ENCODE data around the gene LSM14A. TPM values are rescaled to one million over a fixed set of nuclear protein-coding genes. Genes with fewer than 3 reads are reported as not detected.

Gene LSM14A
- total RNA-seq, 4 donors from 2014 or later: 90.8 to 163 (median 111) TPM

DNA sequence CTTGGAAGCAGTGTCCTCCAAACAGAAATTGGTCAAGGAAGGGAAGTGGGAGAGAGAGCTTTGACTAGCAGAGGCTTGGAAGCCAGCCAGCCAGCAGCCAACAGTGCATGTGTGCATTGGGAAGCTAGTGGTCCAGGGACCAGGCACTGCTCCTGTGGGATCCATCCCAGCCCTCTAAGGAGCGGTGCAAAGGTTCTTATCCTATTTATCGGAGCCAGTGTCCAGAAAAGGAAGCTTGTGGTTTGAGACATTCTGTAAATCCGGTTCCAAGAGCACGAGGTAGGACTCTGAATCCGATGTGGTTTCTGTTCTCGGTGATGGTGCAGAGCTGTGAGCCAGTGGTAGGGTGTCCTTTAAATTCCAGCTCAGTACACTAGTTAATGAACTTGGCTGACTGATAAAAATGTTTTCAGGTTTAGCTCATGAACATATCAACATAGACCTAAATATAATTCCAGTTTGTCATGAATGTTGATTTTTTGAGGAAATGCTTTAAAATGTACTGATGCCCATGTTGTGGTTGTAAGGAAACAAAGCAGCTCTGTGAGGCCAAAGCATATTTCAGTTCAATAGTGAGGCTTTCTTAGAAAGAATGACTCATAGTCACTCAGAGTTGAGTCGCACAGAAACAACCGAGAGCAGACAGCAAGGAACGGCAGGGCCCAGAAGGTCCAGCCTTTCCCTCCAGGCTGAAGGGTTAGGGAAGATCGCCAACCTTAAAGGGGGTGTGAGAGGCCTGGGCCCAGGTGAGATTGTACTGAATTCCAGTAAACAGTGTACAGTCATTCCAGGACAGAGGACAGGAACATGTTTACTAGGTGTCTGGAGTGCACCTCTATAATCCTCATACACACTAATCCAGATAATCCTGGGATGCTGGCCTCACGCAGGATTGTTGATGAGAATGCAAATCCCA is 60.5 kb downstream of the LSM14A start:
- H3K4me3 ChIP-seq (ENCODE audit: low read depth, poor library complexity, severe bottlenecking): no peak overlapping the region
- DNase-seq (ENCODE audit: low spot score in 2 of 2): peak; percentile 39 to 89
- TF ChIP-seq POLR2A (IDR thresholded peaks at IDR 0.05): no peak
- TF ChIP-seq, protein P1, sequence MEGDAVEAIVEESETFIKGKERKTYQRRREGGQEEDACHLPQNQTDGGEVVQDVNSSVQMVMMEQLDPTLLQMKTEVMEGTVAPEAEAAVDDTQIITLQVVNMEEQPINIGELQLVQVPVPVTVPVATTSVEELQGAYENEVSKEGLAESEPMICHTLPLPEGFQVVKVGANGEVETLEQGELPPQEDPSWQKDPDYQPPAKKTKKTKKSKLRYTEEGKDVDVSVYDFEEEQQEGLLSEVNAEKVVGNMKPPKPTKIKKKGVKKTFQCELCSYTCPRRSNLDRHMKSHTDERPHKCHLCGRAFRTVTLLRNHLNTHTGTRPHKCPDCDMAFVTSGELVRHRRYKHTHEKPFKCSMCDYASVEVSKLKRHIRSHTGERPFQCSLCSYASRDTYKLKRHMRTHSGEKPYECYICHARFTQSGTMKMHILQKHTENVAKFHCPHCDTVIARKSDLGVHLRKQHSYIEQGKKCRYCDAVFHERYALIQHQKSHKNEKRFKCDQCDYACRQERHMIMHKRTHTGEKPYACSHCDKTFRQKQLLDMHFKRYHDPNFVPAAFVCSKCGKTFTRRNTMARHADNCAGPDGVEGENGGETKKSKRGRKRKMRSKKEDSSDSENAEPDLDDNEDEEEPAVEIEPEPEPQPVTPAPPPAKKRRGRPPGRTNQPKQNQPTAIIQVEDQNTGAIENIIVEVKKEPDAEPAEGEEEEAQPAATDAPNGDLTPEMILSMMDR (IDR thresholded peaks at IDR 0.05): no peak
- intact Hi-C loops (cut with DNase I; ENCODE audit: low total_unique reads): loop anchor here (10.0 kb wide), 1 partner anchor 102 kb away; no protein-coding TSS in a partner anchor
- 19 to 26% methylated on average over 11 of the region's 11 CpGs for WGBS, 2 donors

DNA sequence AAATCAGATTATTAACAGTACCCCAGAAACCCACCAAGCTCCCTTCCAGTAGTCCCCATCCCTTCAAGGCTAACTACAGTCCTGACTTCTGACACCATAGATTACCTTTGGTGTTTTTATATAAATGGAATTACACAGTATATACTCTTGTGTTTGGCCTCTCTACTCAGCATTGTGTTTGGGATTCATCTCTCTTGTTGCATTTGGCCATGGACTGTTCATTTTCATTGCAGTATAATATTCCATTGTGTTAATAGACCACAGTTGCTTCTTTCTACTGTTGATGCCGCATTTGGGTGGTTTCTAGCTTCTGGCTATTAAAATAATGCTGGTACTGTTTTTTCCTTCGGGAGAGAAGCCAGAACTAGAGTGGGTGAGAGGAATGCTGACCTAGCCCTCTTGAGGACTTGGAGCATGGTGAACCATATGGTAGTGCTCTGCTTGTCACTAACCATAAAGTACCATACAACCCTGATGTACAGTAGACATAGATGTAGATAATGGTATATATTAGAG is 63.2 kb downstream of the LSM14A start:
- intact Hi-C loops (cut with DNase I; ENCODE audit: low total_unique reads): loop anchor here (10.0 kb wide), 1 partner anchor 99 kb away; no protein-coding TSS in a partner anchor
- 72 to 83% methylated on average over 2 of the region's 2 CpGs for WGBS, 2 donors
- TF ChIP-seq, protein P1 (IDR thresholded peaks at IDR 0.05): no peak
- TF ChIP-seq POLR2A (IDR thresholded peaks at IDR 0.05): no peak
- no peak for DNase-seq (ENCODE audit: low spot score in 2 of 2)
- no peak overlapping the region for H3K4me3 ChIP-seq (ENCODE audit: low read depth, poor library complexity, severe bottlenecking)

DNA sequence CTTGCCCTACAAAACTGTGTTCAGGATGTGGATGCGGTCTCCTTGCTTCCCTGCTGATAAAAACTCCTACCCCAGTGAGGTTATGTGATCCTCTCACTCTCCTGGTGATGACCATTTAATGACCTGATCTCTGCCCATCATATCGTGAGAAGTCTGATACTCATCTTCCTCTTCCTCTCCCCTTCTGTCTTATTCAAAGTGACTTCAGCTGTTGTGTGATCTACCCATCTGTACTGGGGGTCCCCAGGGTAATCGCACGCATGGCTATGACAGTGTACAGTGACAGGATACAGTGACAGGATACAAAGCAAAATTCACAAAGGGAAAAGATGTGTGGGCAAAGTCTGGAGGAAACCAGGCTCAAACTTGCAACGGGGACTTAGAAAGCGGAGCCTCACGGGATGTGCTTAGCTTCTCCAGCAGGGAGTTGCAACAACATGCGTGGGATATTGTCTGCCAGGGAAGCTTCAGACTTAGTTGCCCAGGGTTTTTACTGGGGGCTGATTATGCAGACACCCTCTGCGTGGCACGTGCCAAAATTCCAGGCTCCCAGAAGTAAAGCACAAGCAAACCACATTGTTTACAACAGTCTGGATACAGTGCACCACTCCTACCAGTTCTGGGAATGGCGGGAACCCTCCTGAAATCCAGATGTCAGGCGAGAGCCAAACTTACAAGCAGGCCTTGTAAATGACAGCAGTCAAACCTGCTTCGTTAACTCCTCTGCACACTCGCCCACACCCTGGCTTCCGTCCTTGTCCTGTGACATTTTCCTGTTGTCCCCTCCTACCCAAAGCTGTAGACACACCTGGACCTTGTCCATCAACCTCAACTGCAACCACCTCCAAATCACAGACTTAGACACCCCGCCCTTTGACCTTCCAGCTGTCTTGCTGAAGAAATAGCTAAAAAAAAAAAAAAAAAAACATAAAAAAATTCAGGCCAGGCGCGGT is 64.0 kb downstream of the LSM14A start:
- intact Hi-C loops (cut with DNase I; ENCODE audit: low total_unique reads): loop anchor here (10.0 kb wide), 1 partner anchor 98 kb away; no protein-coding TSS in a partner anchor
- no peak overlapping the region for H3K4me3 ChIP-seq (ENCODE audit: low read depth, poor library complexity, severe bottlenecking)
- WGBS, 2 donors: 40 to 43% methylated on average over 17 to 18 of the region's 18 CpGs
- DNase-seq (ENCODE audit: low spot score in 2 of 2): peak; percentile 44 to 88
- TF ChIP-seq, protein P1 (IDR thresholded peaks at IDR 0.05): no peak
- no peak for TF ChIP-seq POLR2A (IDR thresholded peaks at IDR 0.05)

DNA sequence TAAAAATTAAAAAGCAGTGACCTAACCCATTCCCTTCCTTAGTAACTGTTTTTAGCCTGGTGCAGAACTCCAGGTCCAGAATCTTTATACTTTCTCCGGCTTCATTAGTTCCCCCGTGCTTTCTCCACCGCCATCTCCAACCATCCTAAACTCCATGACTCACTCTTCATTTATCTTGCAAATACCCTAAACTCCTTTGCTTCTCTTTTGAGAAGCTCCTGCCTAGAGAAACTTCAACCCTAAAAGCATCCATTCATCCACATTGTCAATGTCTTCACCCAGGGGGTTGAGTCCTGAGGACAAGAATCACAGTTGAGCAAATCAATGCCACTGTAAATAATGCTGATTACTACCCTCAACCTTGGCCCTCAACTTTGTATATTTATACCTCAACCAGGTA is 65.0 kb downstream of the LSM14A start:
- H3K4me3 ChIP-seq (ENCODE audit: low read depth, poor library complexity, severe bottlenecking): no peak overlapping the region
- WGBS, 2 donors: 93 to 97% methylated on average over 3 of the region's 3 CpGs
- TF ChIP-seq POLR2A (IDR thresholded peaks at IDR 0.05): no peak
- TF ChIP-seq, protein P1 (IDR thresholded peaks at IDR 0.05): no peak
- DNase-seq (ENCODE audit: low spot score in 2 of 2): no peak
- intact Hi-C loops (cut with DNase I; ENCODE audit: low total_unique reads): loop anchor here (10.0 kb wide), 1 partner anchor 98 kb away; no protein-coding TSS in a partner anchor

DNA sequence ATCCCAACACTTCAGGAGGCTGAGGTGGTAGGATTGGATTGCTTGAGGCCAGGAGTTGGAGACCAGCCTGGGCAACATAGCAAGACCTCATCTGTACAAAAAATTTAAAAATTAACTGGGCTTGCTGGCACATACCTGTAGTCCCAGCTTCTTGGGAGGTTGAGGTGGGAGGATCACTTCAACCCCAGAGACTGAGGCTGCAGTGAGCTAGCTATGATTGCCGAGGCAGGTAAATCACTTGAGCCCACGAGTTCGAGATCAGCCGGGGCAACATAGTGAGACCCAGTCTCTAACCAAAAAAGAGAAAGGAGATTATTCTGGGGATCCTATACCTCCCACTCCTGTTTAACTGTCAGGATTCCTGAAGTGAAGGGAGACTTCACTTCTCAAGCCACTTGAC is 65.6 kb downstream of the LSM14A start:
- 94 to 96% methylated on average over 4 of the region's 4 CpGs for WGBS, 2 donors
- intact Hi-C loops (cut with DNase I; ENCODE audit: low total_unique reads): loop anchor here (10.0 kb wide), 1 partner anchor 97 kb away; no protein-coding TSS in a partner anchor
- TF ChIP-seq, protein P1 (IDR thresholded peaks at IDR 0.05): no peak
- TF ChIP-seq POLR2A (IDR thresholded peaks at IDR 0.05): no peak
- DNase-seq (ENCODE audit: low spot score in 2 of 2): peak in 1 of 2 donors; percentile 12
- no peak overlapping the region for H3K4me3 ChIP-seq (ENCODE audit: low read depth, poor library complexity, severe bottlenecking)

All from lower leg skin (tissue), 4 donors.